ENCODE results near the gene POLR1A. TPM values are rescaled to one million over a fixed set of nuclear protein-coding genes. Genes with fewer than 3 reads are reported as not detected.

The POLR1A gene
- polyA plus RNA-seq, 3 donors: 0.45 to 2.1 (median 1.6) TPM

DNA sequence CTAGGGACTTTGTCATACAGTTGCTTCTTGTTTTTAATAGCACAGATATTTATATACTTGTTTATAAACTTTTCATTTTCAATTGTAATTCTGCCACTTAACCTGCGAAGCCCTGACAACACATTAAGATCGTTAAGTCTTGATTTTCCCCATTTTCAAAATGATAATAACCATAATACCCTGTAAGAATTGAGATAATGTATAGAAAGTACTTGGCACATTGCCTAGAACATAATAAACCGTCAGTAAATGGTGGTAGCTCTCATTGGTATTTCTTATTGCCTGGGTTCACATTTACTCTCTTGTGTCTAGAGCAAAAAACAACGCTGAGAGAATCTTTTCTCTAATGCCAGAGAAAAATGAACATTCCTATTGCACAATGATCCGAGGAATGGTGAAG lies 19.0 kb upstream of the POLR1A start:
- intact Hi-C loops (cut with micrococcal nuclease): no loop called here
- Mint-ChIP-seq H3K9me3 (no peaks in the 10 kb centered on the region), H3K4me3 (no peak overlapping the region), H3K27ac (no peak overlapping the region), H3K4me1 (no peaks in the 10 kb centered on the region), H3K36me3 (peaks cover 81 to 97% of the 10 kb centered on the region in 2 donors), H3K27me3 (ENCODE audit: low read depth in 3 of 3) (no peaks in the 10 kb centered on the region)
- Histone ChIP-seq H3K4me2 (replicated peaks; ENCODE audit: extremely low read depth, low read length, poor library complexity, severe bottlenecking) (no peak overlapping the region), H3K9ac (ENCODE audit: insufficient read depth, low read length, poor library complexity, severe bottlenecking) (no peak overlapping the region), H4K20me1 (ENCODE audit: insufficient read depth, low read length) (no peaks in the 10 kb centered on the region), H3K4me3 (replicated peaks in 1 of 3; ENCODE audit: low read depth in 2 of 3, low read length in 3 of 3) (no peak overlapping the region), H3K27ac (ENCODE audit: low read depth in 1 of 2, low read length in 2 of 2) (no peak overlapping the region), H3K79me2 (ENCODE audit: insufficient read depth, low read length) (no peaks in the 10 kb centered on the region), H2AFZ (ENCODE audit: insufficient read depth, low read depth, low read length, poor library complexity, severe bottlenecking) (no peak overlapping the region), H3K4me1 (ENCODE audit: control insufficient read depth in 1 of 2, insufficient read depth in 2 of 2, low read length in 2 of 2) (no peaks in the 10 kb centered on the region), H3K9me3 (replicated peaks in 1 of 2; ENCODE audit: control insufficient read depth in 1 of 2, insufficient read depth in 1 of 2, low read length in 2 of 2) (no peaks in the 10 kb centered on the region), H3K36me3 (replicated peaks in 1 of 2; ENCODE audit: control insufficient read depth in 1 of 2, insufficient read depth in 2 of 2, low read length in 2 of 2) (peaks cover 100% of the 10 kb centered on the region in 2 donors), H3K27me3 (ENCODE audit: control insufficient read depth in 2 of 2, insufficient read depth in 2 of 2, low read length in 2 of 2) (no peaks in the 10 kb centered on the region)
- no CpG with 5 or more reads among the region's 5 CpGs for WGBS (ENCODE audit: insufficient coverage)
- no peak for DNase-seq
- TF ChIP-seq, protein P1, sequence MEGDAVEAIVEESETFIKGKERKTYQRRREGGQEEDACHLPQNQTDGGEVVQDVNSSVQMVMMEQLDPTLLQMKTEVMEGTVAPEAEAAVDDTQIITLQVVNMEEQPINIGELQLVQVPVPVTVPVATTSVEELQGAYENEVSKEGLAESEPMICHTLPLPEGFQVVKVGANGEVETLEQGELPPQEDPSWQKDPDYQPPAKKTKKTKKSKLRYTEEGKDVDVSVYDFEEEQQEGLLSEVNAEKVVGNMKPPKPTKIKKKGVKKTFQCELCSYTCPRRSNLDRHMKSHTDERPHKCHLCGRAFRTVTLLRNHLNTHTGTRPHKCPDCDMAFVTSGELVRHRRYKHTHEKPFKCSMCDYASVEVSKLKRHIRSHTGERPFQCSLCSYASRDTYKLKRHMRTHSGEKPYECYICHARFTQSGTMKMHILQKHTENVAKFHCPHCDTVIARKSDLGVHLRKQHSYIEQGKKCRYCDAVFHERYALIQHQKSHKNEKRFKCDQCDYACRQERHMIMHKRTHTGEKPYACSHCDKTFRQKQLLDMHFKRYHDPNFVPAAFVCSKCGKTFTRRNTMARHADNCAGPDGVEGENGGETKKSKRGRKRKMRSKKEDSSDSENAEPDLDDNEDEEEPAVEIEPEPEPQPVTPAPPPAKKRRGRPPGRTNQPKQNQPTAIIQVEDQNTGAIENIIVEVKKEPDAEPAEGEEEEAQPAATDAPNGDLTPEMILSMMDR (IDR thresholded peaks at IDR 0.05): no peak

DNA sequence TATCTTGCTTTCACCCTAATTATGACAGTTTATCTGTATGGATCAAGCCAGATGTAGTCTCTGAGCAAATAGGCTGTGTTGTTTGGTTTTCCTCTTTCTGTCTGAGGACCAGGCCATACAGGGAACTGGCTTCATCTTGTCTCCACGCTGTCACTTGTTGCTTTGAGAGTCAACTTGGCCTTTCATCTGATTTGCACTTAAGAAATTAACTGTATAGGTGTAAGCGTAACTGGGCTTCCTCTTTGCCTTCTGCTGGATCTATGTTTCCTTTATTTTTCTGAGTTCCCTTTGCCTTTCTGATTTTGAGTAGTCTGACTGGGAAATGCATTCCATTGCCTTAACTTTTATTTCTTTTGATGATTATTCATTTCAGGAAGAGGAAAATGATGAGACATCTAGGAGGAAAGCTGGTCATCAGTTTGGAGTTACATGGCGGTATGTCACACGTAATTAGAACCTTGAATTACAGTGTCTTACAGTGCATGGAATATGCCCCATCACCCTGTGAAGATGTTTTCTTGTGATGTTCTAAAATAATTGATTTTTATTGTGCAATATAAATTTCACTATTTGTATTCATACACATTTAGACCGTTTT lies 17.7 kb upstream of the POLR1A start:
- Histone ChIP-seq H3K4me2 (replicated peaks; ENCODE audit: extremely low read depth, low read length, poor library complexity, severe bottlenecking) (no peak overlapping the region), H3K27me3 (ENCODE audit: control insufficient read depth in 2 of 2, insufficient read depth in 2 of 2, low read length in 2 of 2) (no peaks in the 10 kb centered on the region), H3K27ac (ENCODE audit: low read depth in 1 of 2, low read length in 2 of 2) (no peak overlapping the region), H4K20me1 (ENCODE audit: insufficient read depth, low read length) (no peaks in the 10 kb centered on the region), H2AFZ (ENCODE audit: insufficient read depth, low read depth, low read length, poor library complexity, severe bottlenecking) (no peak overlapping the region), H3K79me2 (ENCODE audit: insufficient read depth, low read length) (no peaks in the 10 kb centered on the region), H3K9ac (ENCODE audit: insufficient read depth, low read length, poor library complexity, severe bottlenecking) (no peak overlapping the region), H3K36me3 (replicated peaks in 1 of 2; ENCODE audit: control insufficient read depth in 1 of 2, insufficient read depth in 2 of 2, low read length in 2 of 2) (peaks cover 100% of the 10 kb centered on the region in 2 donors), H3K4me3 (replicated peaks in 1 of 3; ENCODE audit: low read depth in 2 of 3, low read length in 3 of 3) (no peak overlapping the region), H3K4me1 (ENCODE audit: control insufficient read depth in 1 of 2, insufficient read depth in 2 of 2, low read length in 2 of 2) (no peaks in the 10 kb centered on the region), H3K9me3 (replicated peaks in 1 of 2; ENCODE audit: control insufficient read depth in 1 of 2, insufficient read depth in 1 of 2, low read length in 2 of 2) (no peaks in the 10 kb centered on the region)
- no peak for DNase-seq
- no peak overlapping the region for H3K4me3 Mint-ChIP-seq
- H3K36me3 Mint-ChIP-seq: peaks cover 83 to 98% of the 10 kb centered on the region in 2 donors
- H3K4me1 Mint-ChIP-seq: no peaks in the 10 kb centered on the region
- TF ChIP-seq, protein P1 (IDR thresholded peaks at IDR 0.05): no peak
- intact Hi-C loops (cut with micrococcal nuclease): no loop called here
- H3K27me3 Mint-ChIP-seq (ENCODE audit: low read depth in 3 of 3): peaks cover 0 to 2% (median 0%) of the 10 kb centered on the region in 3 donors
- H3K27ac Mint-ChIP-seq: no peak overlapping the region
- whole genome bisulfite sequencing (ENCODE audit: insufficient coverage): 100% methylated on average over 1 of the region's 5 CpGs
- no peaks in the 10 kb centered on the region for H3K9me3 Mint-ChIP-seq
